Measurements from ENCODE around the gene TMEM98.
"Not testable (repeated sequence)": the region's sequence is repeated elsewhere in the genome, so short reads cannot be mapped to it uniquely, and the experiment has no call there.

Gene TMEM98

DNA sequence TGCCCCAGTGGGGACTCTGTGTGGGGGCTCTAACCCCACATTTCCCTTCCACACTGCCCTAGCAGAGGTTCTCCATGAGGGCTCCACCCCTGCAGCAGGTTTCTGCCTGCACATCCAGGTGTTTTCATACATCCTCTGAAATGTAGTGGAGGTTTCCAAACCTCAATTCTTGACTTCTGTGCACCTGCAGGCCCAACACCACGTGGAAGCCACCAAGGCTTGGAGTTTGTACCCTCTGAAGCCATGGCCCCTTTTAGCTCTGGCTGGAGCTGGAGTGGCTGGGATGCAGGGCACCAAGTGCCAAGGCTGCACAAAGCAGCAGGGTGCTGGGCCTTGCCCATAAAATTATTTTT is 59.5 kb downstream of the TMEM98 start:
- DNase-seq, result not testable (repeated sequence)

DNA sequence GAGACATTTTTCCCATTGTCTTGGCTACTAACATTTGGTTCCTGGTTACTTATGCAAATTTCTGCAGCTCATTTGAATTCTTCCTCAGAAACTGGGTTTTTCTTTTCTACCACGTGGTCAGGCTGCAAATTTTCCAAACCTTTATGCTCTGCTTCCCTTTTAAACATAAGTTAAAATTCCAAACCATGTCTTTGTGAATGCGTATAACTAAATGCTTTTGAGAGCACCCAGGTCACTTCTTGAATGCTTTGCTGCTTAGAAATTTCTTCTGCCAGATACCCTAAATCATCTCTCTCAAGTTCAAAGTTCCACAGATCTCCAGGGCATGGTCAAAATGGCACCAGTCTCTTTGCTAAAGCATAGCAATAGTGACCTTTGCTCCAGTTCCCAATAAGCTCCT is 59.9 kb downstream of the TMEM98 start:
- DNase-seq, result not testable (repeated sequence)

GRCh38 chr17:32988481-32989101 is 60.6 kb downstream of the TMEM98 start:
- DNase-seq, result no peak

GRCh38 chr17:32992321-32993033 is 64.5 kb downstream of the TMEM98 start:
- DNase-seq, result no peak

DNA sequence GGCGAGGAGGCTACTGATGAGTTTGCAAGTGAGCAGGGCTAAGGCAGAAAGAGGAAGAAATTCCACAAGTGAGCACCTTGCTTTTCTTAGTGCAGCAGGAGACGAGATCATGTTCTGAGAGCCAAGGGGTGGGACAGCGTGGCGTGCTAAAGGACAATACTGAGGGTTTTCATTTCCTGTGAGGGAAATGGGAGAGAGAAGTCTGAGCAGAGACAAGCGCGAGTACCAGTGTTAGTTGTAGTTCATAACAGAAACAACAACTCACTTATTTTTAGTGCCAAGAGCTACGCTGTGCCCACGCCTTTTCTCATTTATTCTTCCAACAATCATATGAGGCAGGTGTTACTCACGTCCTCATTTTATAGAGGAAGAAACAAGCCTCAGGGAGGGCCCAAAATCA is 66.0 kb downstream of the TMEM98 start:
- DNase-seq, result no peak
